Mammary epithelial cell (primary cell): ENCODE results near the gene KCNJ18.
"Not testable (repeated sequence)": the region's sequence is repeated elsewhere in the genome, so short reads cannot be mapped to it uniquely, and the experiment has no call there.

Experiments
- CTCF ChIP-seq, 2 donors: IDR thresholded peaks in 1 of 2; conservative IDR thresholded peaks in 1 of 2; 2 replicates each; pipeline ENCODE4 v1.5.1; 2011 to 2012; ENCODE audit warnings: inconsistent platforms in 2 of 2, low read length in 2 of 2, mild to moderate bottlenecking in 2 of 2, control low read depth in 1 of 2, low read depth in 1 of 2; ENCODE audit not compliant: insufficient read depth in 1 of 2; ENCODE audit errors: extremely low read depth in 1 of 2
- EZH2 ChIP-seq: IDR thresholded peaks from 2 replicates; pipeline ENCODE4 v1.6.1; 2012; ENCODE audit warnings: low read length, inconsistent platforms, borderline replicate concordance

DNA sequence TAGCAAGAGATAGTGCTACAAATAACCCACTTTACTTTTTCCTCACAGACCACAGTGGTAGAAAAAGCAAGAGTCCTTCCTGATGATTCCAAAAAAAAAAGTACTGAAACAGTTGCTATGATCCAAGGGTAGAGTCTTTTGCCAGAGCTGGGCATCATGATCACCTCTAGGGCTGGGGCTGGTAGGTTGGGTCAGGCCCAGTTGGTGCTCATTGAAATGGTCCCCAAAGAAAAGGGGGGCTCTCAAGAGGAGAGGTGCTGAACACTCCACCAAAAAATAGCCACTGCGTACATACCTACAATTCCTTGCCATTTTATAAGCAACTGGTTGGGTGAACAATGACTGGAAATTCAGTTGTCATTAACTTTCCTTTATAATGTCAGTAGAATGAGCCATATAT lies 30.9 kb upstream of the KCNJ18 start:
- TF ChIP-seq CTCF (conservative IDR thresholded peaks at IDR 0.05 in 1 of 2, IDR thresholded peaks at IDR 0.05 in 1 of 2; ENCODE audit: extremely low read depth in 1 of 2, insufficient read depth in 1 of 2, low read depth in 1 of 2, low read length in 2 of 2); EZH2: not testable (repeated sequence)
